NCI-H2081 treated with DMSO at 0.1 percent for 48 hours (cell line): ENCODE results near the gene RALGDS.
A peak's percentile ranks its signal among the peaks of the same experiment; 100 is the strongest.

Source experiments
- DNase-seq: peaks from one replicate; lab custom pipeline; 2025; lab: John Stamatoyannopoulos, UW

The RALGDS gene

GRCh38 chr9:133051281-133051900 is 69.6 kb downstream of the RALGDS start:
- DNase-seq: no peak

DNA sequence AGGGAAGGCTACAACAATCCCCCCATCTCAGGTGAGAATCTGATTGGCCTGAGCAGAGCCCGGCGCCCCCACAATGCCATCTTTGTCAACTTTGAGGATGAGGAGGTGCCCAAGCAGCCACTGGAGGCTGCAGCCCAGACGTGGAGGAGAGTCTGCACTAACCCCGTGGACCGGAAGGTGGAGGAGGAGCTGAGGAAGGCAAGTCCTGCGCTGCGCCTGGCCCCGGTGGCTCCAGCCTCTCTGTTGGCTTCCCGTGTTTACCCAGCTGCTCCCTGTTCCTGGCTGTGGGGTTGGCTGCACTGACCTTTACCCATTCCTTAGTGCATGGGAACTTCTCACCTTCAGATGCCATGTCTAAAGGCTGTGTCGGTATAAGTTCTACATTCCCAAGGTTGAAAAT is 70.3 kb downstream of the RALGDS start:
- no peak for DNase-seq

DNA sequence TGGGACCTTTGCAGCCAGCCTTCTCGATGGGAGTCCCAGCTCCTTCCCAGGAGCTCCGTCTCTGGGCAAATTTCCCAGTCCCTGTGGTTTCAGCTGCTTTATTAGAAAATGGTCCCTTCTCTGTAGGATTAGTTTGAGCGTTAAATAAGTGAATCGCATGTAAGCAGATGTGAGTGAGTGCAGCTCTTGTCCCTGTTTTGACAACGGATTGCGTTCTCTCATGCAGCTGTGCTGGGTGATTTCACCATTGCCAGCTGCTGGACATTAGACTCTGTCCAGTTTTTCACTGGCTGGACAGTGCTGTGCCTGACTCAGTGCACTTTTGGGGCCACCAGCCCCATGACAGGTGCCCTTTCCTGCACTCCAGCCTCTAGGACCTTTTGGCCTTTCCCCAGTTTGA is 70.9 kb downstream of the RALGDS start:
- DNase-seq: peak; percentile 24

DNA sequence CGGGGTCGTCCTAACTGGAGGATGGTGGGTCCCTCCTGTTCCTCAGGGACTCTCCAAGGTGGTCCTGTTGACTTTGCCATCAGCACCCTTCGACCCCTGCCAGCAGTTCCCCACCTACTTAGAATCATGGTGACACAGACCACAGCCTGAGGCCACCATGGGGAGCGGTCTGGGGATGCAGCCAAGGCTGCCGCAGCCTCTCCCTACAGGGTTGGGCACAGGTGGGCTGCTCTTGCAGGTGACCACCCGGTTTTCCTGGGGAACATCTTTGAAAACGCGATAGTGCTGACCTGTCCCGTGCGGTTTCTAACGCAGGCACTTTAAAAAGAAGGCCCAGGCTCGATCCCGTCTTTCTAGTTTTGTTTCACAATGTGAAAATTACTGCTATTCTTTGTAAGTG is 72.0 kb downstream of the RALGDS start:
- no peak for DNase-seq

- DNase-seq: no peak
Measured at GRCh38 chr9:133048595-133048994, 72.4 kb downstream of the RALGDS start.
